Ovary (tissue), 9 donors: ENCODE measurements around the gene SLC12A2. TPM values are rescaled to one million over a fixed set of nuclear protein-coding genes. Genes with fewer than 3 reads are reported as not detected.

Experiments used
- DNase-seq, 5 donors: peaks; one replicate each; pipeline ENCODE4 v3.0.0-alpha.2; 2019 to 2020
- H3K27ac ChIP-seq, 2 donors: fragments of 200-600 bp; one replicate each; pipeline versions ENCODE4 v1.5.1 to v1.8.0; 2019 to 2022
- H3K27me3 ChIP-seq: fragments of 200-600 bp; one replicate; pipeline ENCODE4 v1.8.0; 2022
- H3K36me3 ChIP-seq: fragments of 200-600 bp; sonication (generic); one replicate; pipeline ENCODE4 v1.5.1; 2019
- H3K4me1 ChIP-seq: one replicate; pipeline ENCODE4 v1.8.1; 2013; ENCODE audit warnings: mild to moderate bottlenecking, moderate library complexity; ENCODE audit not compliant: insufficient read depth
- H3K4me3 ChIP-seq: fragments of 200-600 bp; sonication (generic); one replicate; pipeline ENCODE4 v1.5.1; 2017
- H3K9me3 ChIP-seq, 2 donors: fragments of 200-600 bp in 1 of 2; sonication (generic) in 1 of 2; one replicate each; pipeline versions ENCODE4 v1.5.1 to v1.8.1; 2013 to 2019; ENCODE audit warnings: mild to moderate bottlenecking in 1 of 2, moderate library complexity in 1 of 2
- CTCF ChIP-seq, 3 donors: fragments of 450-650 bp in 2 of 3; fragments of 200-600 bp in 1 of 3; IDR thresholded peaks; one replicate each; pipeline versions ENCODE4 v1.5.1 to v1.8.0; 2016 to 2022; ENCODE audit warnings: antibody characterized with exemption in 3 of 3, mild to moderate bottlenecking in 1 of 3
- EP300 ChIP-seq: sonication (generic); formaldehyde crosslinking; IDR thresholded peaks from one replicate; pipeline ENCODE4 v1.6.1; 2017; ENCODE audit warnings: antibody characterized with exemption
- POLR2A ChIP-seq: fragments of 450-650 bp; IDR thresholded peaks from one replicate; pipeline ENCODE4 v1.6.1; 2017; ENCODE audit warnings: antibody characterized with exemption, mild to moderate bottlenecking, moderate library complexity
- WGBS, 3 donors: extraction: QIAGEN DNeasy Blood & Tissue Kit in 1 of 3; methylation state at CpG; one replicate each; pipeline versions ENCODE4 v1.1.5 to v1.1.7; 2013 to 2017; 5-methylcytosine and 5-hydroxymethylcytosine counted together
- intact Hi-C, 4 donors: fragments of 100-400 bp; cut with DNase I; formaldehyde crosslinking; loops; one replicate each; pipeline versions ENCODE4 v1.11.0 to v1.15.1; 2022 to 2023
- polyA plus RNA-seq, 2 donors: library from polyadenylated mRNA; stranded (reverse); fragments of 200-250 nt in 1 of 2; fragments of 350-450 nt in 1 of 2; fragmentation: Illumina TruSeq in 1 of 2; extraction: RNeasy Lipid Tissue Mini Kit (QIAGEN cat#74804) in 1 of 2; gene quantifications; one replicate each; pipeline ENCODE4 v1.2.3, GENCODE V29; 2013 to 2014
- total RNA-seq, 7 donors: library from RNA; depleted of rRNA in 2 of 7; stranded (reverse); fragments of >200 nt in 2 of 7; fragmentation: NEBNext Ultra II Directional in 3 of 7; extraction: Animal tissue kit (Norgen Biotek cat#: 25700) in 3 of 7; gene quantifications; one replicate each; pipeline versions ENCODE4 v1.1.0 to v1.2.4, GENCODE V29; 2016 to 2023
- donor health status: DM: no; HTN: no; CAD: no; lungs with moderate emphysema.
- donor health status: DM: no; HTN: no; CAD: no.
- donor health status: Bipolar disorder and iron deficiency.
- donor health status: DM: yes; HTN: yes; CAD: no.
- donor health status: DM: no; HTN: no; CAD: no.
- donor health status: DM: yes; HTN: yes; CAD: no.

Gene SLC12A2
- total and polyA plus RNA-seq, 9 donors = 7.0 to 31.6 (median 20.5) TPM

- Histone ChIP-seq H3K27me3 (no peaks in the 10 kb centered on the region), H3K27ac (no peak overlapping the region), H3K4me1 (no peaks in the 10 kb centered on the region), H3K9me3 (no peaks in the 10 kb centered on the region), H3K36me3 (no peaks in the 10 kb centered on the region), H3K4me3 (no peak overlapping the region)
- WGBS, 3 donors = 94 to 96% (median 96%) methylated on average over 1 of the region's 1 CpG
- TF ChIP-seq POLR2A (no peak), EP300 (no peak), CTCF (IDR thresholded peaks at IDR 0.05) (no peak)
- intact Hi-C loops = no loop called here
- DNase-seq = no peak
These were observed 42.6 kb upstream of the SLC12A2 start for GRCh38 chr5:128040927-128041326.

GRCh38 chr5:128052780-128053179, 30.8 kb upstream of the SLC12A2 start:
- H3K4me3 ChIP-seq = no peak overlapping the region
- H3K9me3 ChIP-seq = no peaks in the 10 kb centered on the region
- H3K27me3 ChIP-seq = no peaks in the 10 kb centered on the region
- no peak for TF ChIP-seq CTCF (IDR thresholded peaks at IDR 0.05)
- TF ChIP-seq EP300 = no peak
- TF ChIP-seq POLR2A = no peak
- no peak overlapping the region for H3K27ac ChIP-seq
- intact Hi-C loops = no loop called here
- no peaks in the 10 kb centered on the region for H3K36me3 ChIP-seq
- no peaks in the 10 kb centered on the region for H3K4me1 ChIP-seq
- no peak for DNase-seq

GRCh38 chr5:128053291-128053954, 30.1 kb upstream of the SLC12A2 start:
- 91 to 99% (median 95%) methylated on average over 3 of the region's 3 CpGs for WGBS, 3 donors
- no peak for DNase-seq
- H3K4me3 ChIP-seq = no peak overlapping the region
- no peaks in the 10 kb centered on the region for H3K9me3 ChIP-seq
- no peaks in the 10 kb centered on the region for H3K27me3 ChIP-seq
- H3K27ac ChIP-seq = no peak overlapping the region
- intact Hi-C loops = no loop called here
- TF ChIP-seq CTCF (IDR thresholded peaks at IDR 0.05) (no peak), EP300 (no peak), POLR2A (no peak)
- H3K4me1 ChIP-seq = no peaks in the 10 kb centered on the region
- no peaks in the 10 kb centered on the region for H3K36me3 ChIP-seq

GRCh38 chr5:128060644-128061385, 22.8 kb upstream of the SLC12A2 start:
- TF ChIP-seq POLR2A = no peak
- TF ChIP-seq EP300 = no peak
- TF ChIP-seq CTCF (IDR thresholded peaks at IDR 0.05) = no peak

More at GRCh38 chr5:128060644-128061385, 22.8 kb upstream of the SLC12A2 start:
- H3K27ac ChIP-seq = no peak overlapping the region
- no peaks in the 10 kb centered on the region for H3K36me3 ChIP-seq
- H3K4me1 ChIP-seq = no peaks in the 10 kb centered on the region
- intact Hi-C loops = no loop called here
- WGBS, 3 donors = 91 to 98% (median 93%) methylated on average over 1 of the region's 1 CpG
- no peak for DNase-seq
- no peaks in the 10 kb centered on the region for H3K27me3 ChIP-seq
- no peak overlapping the region for H3K4me3 ChIP-seq
- H3K9me3 ChIP-seq = no peaks in the 10 kb centered on the region
